ENCODE results near the gene CLCN6.

CLCN6 gene

DNA sequence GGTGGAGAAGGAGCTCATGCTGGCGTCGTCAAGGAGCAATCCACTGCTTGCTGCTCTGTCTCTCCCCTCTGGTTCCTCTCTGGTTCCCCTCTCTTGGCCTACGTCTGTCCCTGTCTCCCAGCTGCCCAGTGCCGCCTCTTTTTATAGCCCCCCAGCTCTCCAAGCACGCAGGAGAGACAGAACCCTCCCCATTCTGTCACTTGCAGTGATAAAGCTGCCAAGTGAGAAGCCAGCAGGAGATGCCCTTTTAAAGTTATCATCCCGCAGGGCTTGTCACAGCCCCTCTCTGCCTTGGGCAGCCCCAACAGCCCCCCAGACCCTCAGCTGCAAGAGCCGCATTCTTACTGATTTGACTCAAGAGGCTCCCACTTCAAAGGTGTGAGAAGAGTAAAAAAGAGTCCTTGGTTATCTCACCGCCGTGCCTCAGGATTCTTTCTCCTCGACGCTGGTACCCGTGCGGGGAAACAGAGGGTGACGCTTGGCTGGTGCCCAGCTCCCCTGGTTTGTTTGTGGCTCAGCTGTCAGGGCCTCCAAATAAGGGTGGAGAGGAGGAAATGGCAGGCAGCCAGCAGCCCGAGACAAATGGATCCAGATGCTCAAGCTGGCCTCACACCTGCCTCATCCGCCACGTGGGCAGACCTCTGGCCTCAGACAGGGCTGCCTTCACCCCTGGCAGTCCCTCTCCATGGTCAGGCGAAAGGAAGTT is 41.8 kb downstream of the CLCN6 start, which contains the start of gene NPPA:
Gene NPPA (minus strand): TSS at position 117 of the 706 bp plus-strand sequence. CDS start 99 bp downstream, at position 18.
- H3K4me3 ChIP-seq (ENCODE audit: low read depth, low read length) = no peak within 1 kb of the TSS
- TF ChIP-seq, protein P1, sequence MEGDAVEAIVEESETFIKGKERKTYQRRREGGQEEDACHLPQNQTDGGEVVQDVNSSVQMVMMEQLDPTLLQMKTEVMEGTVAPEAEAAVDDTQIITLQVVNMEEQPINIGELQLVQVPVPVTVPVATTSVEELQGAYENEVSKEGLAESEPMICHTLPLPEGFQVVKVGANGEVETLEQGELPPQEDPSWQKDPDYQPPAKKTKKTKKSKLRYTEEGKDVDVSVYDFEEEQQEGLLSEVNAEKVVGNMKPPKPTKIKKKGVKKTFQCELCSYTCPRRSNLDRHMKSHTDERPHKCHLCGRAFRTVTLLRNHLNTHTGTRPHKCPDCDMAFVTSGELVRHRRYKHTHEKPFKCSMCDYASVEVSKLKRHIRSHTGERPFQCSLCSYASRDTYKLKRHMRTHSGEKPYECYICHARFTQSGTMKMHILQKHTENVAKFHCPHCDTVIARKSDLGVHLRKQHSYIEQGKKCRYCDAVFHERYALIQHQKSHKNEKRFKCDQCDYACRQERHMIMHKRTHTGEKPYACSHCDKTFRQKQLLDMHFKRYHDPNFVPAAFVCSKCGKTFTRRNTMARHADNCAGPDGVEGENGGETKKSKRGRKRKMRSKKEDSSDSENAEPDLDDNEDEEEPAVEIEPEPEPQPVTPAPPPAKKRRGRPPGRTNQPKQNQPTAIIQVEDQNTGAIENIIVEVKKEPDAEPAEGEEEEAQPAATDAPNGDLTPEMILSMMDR (IDR thresholded peaks at IDR 0.05; ENCODE audit: borderline replicate concordance, insufficient read depth, low read depth, low read length) = no peak

DNA sequence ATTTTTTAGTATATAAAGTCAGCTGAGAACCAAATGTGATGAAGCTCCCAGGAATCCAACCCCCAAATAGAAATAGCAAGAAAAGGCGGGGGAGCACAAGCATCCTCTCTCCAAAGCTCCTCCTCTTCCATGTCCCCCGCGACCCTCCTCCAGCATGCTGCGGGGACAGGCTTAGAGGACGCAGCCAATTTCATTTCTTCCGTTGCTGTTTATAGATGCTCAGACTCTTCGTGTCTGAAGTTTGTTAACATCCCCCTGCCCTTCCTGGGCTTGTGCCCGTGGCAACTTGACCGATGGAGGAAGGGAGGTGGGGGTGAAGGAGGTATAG is 42.3 kb downstream of the CLCN6 start:
- H3K4me3 ChIP-seq (ENCODE audit: low read depth, low read length) = no peak overlapping the region
- TF ChIP-seq, protein P1 (IDR thresholded peaks at IDR 0.05; ENCODE audit: borderline replicate concordance, insufficient read depth, low read depth, low read length) = no peak

DNA sequence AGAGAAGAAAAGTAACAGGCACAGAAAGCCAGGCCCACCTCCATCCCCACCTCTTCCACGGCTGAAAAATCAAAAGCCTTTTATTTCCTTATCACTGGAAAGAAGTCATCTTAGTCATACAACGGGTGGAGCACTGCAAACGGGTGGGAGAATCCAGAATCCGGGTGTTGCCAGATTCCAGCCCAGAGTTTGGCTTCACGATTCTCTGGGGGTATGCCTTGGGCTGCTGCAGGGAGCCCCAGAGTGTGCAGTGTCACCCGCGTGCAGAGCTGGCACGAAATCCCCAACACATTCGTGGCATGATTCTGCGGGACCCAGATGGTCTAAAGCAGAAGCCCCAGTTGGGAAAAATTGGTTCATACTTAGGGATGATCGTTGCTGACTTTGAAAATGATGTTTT is 44.2 kb downstream of the CLCN6 start:
- no peak overlapping the region for H3K4me3 ChIP-seq (ENCODE audit: low read depth, low read length)
- TF ChIP-seq, protein P1 (IDR thresholded peaks at IDR 0.05; ENCODE audit: borderline replicate concordance, insufficient read depth, low read depth, low read length) = no peak

DNA sequence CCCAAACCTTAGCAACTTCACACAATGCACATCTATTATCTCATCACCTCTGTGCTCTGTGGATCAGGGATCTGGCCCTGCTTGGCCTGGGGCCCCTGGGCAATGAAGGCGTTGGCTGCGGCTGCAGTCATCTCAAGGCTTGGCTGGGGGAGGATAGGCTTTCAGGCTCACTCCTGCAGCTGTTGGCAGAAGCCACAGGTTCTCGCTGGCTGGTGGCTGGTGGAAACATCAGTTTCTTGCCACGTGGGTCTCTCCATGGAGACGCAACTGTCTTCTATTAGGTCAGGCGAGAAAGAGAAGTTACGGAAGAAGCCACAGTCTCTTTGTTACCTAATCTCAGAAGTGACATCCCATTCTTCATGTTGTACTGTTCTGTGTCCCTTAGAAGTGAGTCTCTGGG is 45.2 kb downstream of the CLCN6 start:
- TF ChIP-seq, protein P1 (IDR thresholded peaks at IDR 0.05; ENCODE audit: borderline replicate concordance, insufficient read depth, low read depth, low read length) = no peak
- H3K4me3 ChIP-seq (ENCODE audit: low read depth, low read length) = no peak overlapping the region

DNA sequence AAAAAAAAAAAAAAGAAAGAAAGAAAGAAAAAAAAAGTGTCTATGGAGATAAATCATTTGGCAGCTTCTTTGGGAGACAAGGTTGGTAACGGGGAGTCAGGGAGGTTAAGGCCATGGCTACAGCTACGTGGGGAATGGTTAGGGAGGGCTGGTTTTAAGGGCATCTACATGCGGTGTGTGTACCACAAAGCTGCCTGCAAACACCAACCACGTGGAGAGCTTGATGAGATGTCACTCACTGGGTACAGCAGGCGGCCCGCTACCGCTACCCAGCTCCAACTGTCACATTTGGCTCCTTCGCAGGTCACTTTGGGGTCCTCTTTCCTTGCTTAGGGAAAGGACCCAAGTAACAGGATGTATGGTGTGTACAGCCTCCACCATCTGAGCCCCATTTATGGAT is 48.5 kb downstream of the CLCN6 start:
- no peak overlapping the region for H3K4me3 ChIP-seq (ENCODE audit: low read depth, low read length)
- TF ChIP-seq, protein P1 (IDR thresholded peaks at IDR 0.05; ENCODE audit: borderline replicate concordance, insufficient read depth, low read depth, low read length) = no peak

DNA sequence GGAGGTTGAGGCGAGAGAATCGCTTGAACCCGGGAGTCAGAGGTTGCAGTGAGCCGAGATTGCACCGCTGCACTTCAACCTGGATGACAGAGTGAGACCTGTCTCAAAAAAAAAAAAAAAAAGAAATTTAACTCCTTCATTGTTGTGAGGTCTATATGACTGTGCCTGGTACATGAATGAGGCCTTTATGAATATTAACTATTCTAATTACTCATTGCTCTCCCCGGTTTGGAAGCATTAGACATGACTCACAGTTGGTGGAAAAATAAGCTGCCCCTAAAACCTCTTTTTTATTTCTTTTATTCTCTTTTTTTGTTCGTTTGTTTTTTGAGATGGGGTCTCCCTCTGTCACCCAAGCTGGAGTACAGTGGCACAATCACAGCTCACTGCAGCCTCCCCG is 49.4 kb downstream of the CLCN6 start:
- TF ChIP-seq, protein P1 (IDR thresholded peaks at IDR 0.05; ENCODE audit: borderline replicate concordance, insufficient read depth, low read depth, low read length) = no peak
- H3K4me3 ChIP-seq (ENCODE audit: low read depth, low read length) = no peak overlapping the region

DNA sequence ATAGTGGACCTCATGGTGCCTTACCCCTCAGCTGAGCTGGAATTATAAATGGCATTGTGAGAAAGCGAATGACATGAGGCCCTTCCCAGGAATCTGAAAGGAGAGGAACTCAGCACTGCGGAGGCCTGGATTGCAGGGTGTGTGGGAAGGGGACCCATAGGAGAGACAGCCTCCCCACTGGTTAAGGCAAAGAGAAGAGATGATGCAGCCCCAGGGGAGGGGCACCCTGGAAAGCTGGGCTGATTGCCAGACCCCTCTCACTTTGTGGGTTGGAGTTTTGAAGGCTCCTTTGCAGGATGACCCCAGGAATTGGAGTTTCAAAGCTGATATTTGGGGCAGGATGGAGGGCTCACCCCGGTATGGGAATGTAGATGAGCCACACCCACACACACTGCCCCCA is 50.7 kb downstream of the CLCN6 start:
- TF ChIP-seq, protein P1 (IDR thresholded peaks at IDR 0.05; ENCODE audit: borderline replicate concordance, insufficient read depth, low read depth, low read length) = no peak
- H3K4me3 ChIP-seq (ENCODE audit: low read depth, low read length) = no peak overlapping the region

All from GM12875 (cell line).